NCI-H2107 treated with DMSO at 0.1 percent for 48 hours (cell line): ENCODE measurements around the gene IRAK1.

ENCODE experiments used
- DNase-seq: peaks from one replicate; lab custom pipeline; 2025; ENCODE audit not compliant: unreplicated experiment; lab: John Stamatoyannopoulos, UW

Gene IRAK1

GRCh38 chrX:153971450-153972367 is 48.0 kb downstream of the IRAK1 start, which contains the start of gene HCFC1:
Gene HCFC1 (minus strand): TSS chrX:153971818. CDS start chrX:153970840, 978 bp downstream.
- DNase-seq = peak; percentile 84

DNA sequence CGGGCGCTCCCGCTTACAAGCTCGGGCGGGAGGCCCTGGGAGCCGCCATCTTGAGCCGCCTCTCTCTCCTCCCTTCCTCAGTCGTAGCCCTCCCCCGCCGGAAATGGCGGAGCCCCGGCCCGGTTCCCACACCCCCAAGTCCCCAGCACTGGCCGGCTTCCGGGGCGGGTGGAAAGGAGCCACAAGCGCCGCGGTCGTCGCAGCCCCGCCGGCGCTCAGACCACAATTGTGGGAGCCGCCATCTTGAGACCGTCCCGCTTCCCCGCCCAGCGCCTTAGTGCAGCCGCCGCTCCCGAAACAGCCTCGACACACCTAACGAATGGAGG is 48.6 kb downstream of the IRAK1 start:
- peak; percentile 53 for DNase-seq

GRCh38 chrX:153970357-153971123 is 49.2 kb downstream of the IRAK1 start:
- peak; percentile 49 for DNase-seq

- DNase-seq = peak; percentile 44
Observed at GRCh38 chrX:153969904-153970356, 49.8 kb downstream of the IRAK1 start.

DNA sequence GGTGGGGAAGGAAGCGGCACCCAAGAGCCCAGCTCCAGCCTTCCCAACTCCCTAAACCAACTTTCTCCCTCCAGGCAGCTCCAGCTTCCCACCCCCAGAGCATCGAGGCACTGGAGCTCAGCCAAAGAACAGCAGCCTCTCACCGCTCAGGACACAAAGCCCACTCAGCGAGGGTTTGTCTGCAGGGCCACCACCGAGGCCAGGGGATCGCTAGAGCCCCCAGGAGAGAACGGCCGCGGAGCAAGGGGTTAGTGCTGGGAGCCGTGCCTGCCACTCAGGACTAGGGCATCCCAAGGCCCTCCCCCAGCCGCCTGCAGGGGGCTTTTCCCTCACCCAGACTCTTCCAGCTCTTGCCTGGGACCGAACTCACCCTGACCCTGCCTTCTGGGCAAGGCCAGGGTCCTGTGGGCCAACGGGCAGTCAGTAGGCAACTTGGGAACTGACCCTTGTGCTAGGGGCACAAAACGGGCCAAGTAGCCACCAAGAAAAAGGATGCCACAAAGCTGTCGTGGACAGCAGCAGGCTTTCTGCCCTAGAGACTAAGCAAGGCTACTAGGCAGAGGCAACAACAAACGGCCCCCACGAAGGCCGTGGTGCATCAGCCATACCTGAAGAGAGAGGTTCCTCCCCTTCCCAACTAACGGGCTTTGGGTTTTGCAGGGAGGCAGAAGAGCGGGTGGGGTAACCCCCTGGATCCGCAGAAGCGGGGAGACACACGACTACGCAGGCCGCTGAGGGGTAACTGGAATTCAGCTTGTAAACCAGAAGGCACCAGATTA is 50.4 kb downstream of the IRAK1 start:
- DNase-seq = no peak

DNA sequence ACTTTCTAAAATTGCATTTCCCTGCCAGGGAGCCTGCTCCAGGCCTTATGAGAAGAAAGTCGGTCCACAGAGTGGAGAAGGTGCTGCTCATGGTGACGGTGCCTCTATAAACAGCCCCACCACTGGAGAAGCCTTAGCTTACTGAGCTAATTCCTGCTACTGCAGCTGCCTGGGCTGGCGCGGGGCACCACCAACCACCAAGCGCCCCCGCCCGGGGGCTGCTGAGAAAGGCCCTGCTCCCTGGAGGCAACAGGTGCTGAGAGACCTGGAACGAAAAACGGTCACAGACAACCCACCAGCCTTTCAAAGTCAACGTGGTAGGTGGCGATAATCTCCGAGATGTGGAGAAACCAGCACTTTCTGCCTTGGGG is 51.0 kb downstream of the IRAK1 start:
- DNase-seq = peak; percentile 52

- no peak for DNase-seq
Observed at GRCh38 chrX:153968255-153968654, 51.4 kb downstream of the IRAK1 start.

- peak; percentile 21 for DNase-seq
Observed at GRCh38 chrX:153967536-153968224, 52.0 kb downstream of the IRAK1 start.

- peak; percentile 34 for DNase-seq
Observed at GRCh38 chrX:153966841-153967535, 52.7 kb downstream of the IRAK1 start.

DNA sequence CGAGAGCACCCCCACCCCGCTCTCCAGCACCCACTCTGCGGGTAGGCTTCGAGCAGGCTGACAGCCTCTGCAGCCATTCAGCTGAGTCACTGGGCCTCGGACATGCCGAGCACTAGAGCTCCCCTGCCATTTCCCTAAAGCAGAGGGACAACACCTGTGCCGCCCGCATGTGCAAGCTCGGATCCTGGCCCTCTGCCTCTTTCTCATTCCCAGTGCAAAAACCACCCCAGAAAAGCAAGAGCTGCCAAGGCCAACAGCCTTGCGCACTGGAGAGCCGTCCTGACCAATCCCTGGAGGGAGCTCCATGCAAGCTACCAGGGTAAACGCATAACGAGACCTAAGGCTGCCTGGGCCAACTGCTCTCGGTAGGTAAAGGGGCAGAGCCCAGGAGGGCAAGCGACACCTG is 53.4 kb downstream of the IRAK1 start:
- no peak for DNase-seq

DNA sequence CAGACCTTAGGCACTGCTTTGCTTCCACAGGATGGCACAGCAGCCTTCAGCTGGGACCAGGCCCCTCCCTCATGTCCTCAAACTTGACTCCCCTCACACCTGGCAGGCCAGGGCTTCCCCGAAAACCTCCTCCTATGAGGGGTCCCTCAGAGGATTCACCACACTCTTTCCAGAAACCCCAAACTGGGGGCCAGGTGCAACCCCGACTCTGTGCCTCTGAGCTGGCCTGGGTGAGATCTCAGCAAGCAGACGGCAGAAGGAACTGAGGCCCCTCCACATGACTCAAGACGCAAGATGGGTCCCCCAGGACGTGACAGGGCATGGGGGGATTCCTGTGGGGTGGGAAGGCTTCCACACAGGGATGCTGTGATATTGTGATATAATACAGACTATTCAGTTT is 54.3 kb downstream of the IRAK1 start:
- DNase-seq = no peak

DNA sequence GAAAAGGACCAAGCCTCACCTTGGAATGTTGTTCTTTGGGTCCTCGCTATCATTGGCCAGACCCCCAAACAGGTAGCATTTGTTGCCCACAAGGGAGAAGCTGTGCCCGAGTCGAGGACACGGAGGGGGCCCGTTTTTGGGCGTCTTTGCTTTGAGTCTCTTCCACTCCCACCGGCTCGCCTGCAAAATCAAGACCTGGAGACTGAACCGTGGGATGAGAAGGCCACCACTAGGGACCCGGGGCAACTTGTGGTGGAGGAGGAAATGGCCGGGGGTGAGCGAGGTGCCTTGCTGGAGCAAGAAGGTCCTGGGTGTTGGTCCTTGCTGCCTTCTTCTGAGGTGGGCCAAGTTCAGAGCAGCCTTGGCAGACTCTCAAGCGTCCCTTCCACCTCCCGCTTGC is 55.6 kb downstream of the IRAK1 start:
- no peak for DNase-seq

DNA sequence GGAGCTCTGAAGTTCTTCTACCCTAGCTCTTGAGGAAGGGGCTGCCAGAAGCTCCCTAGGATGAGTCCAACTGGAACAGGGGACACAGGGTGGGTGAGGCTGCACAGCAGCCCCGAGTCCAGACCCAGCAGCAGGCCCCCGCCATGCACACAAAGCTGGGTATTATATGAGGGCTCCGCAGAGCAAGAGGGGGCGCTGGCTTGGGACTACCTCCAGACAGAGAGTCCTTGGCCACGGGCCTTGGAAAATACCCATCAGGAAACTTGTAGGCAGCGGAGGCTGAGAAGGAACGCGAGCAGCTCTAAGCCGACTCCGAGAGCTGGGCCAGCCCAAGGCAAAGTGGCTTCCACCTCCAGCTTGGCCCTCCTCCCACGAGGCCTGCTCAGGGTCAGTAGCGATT is 56.2 kb downstream of the IRAK1 start:
- no peak for DNase-seq

DNA sequence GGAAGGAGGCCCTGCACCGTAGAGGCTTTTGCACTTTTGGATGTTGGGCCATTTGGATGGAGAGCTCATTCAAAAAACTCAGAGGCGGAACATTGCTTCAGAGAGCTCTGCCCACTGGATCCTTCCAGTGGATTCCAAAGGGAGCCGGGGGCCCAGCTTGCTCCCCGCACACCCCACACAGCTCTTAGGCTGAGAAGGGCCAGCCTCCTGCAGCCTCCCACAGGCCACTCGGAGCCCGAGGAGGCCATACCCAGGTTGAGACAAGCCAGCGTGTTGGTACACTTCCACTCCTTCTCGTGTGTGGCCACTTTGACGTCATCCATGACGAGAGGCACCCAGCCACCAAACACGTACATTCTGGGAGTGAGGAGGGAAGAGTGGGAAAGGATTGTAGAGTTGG is 58.4 kb downstream of the IRAK1 start:
- DNase-seq = no peak

DNA sequence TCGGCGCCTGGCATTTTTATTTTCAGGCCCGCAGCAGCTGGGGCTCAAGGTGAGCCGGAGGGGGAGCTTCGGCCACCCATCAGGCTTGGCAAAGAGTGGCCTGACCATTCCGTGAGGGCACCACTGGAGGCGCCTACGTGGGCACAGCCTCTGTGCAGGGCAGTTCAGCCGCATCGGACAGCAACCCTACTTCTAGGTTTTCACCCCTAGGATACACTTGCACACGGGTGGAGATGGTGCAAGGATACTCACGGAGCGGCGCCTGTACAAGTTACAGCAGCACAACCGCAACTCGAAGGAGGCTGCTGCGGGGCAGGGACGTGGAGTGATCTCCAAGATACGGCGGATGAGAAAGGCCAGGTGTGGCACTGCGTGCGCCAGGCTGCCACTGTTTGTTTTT is 58.9 kb downstream of the IRAK1 start:
- no peak for DNase-seq
